VCaP (cell line): ENCODE results near the gene NEO1.

Experiments
- H3K27ac ChIP-seq: fragments of 450-650 bp; 2 replicates; pipeline ENCODE4 v1.5.1; 2017
- CTCF ChIP-seq: fragments of 450-650 bp; conservative IDR thresholded peaks from 2 replicates; pipeline ENCODE4 v1.5.1; 2017; ENCODE audit warnings: mild to moderate bottlenecking, moderate library complexity

Gene NEO1

GRCh38 chr15:73244333-73244732 lies 192.1 kb downstream of the NEO1 start:
- H3K27ac ChIP-seq: no peak overlapping the region
- TF ChIP-seq CTCF: peak; percentile 78

GRCh38 chr15:73246439-73246838 lies 194.2 kb downstream of the NEO1 start:
- no peak overlapping the region for H3K27ac ChIP-seq
- TF ChIP-seq CTCF: no peak

DNA sequence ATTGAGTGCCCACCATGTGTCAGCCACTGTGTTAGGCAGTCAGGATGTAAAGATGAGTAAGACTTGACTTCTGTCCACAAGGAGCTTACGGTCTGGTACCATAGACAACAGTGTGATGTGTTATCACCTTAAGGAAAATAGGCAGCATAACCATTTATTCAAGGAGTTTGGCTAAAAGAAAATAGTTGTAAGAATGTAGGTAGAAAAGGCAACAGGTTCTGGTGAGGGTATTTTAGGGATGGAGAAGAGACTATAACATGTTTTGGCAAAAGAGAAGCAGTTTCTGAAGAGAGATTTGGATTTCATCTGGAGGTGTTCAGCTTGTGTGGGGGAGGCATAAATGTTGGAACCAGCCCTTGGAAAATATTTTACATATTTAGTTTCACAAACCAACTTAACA lies 194.6 kb downstream of the NEO1 start:
- no peak overlapping the region for H3K27ac ChIP-seq
- no peak for TF ChIP-seq CTCF

DNA sequence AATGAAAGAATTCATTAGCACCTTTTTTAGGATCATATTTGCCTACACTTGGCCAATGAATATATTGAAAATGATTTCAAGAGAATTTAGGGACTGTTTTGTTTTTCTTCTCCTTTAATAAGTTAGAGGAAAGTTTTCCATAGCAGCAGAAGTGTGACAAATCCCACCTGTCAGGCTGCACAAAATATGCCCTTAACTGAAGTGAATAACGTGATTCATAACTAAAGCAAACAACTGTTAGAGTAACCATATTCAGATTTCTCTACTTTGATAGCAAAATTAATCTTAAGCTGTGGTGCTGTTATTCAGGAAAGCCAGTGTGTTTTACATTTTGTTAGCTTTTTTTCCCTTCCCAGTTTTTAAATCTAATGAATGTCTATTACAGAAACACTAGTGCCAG lies 195.1 kb downstream of the NEO1 start:
- no peak for TF ChIP-seq CTCF
- H3K27ac ChIP-seq: no peak overlapping the region

- no peak overlapping the region for H3K27ac ChIP-seq
- no peak for TF ChIP-seq CTCF
These were observed 197.2 kb downstream of the NEO1 start for GRCh38 chr15:73249499-73249898.

DNA sequence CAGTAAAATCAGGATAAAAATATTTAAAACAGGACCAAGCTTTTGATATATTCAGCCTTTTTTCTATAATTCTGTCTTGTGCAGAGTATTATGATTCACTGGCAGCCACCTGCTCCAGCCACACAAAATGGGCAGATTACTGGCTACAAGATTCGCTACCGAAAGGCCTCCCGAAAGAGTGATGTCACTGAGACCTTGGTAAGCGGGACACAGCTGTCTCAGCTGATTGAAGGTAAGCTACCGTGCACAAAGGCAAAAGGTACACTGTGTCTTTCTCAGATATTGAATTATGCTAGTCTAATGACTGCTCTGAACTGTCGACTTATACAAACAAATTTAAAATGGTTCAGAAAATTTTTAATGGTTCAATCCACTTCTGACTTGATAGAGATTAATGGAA lies 202.3 kb downstream of the NEO1 start:
- TF ChIP-seq CTCF: no peak

DNA sequence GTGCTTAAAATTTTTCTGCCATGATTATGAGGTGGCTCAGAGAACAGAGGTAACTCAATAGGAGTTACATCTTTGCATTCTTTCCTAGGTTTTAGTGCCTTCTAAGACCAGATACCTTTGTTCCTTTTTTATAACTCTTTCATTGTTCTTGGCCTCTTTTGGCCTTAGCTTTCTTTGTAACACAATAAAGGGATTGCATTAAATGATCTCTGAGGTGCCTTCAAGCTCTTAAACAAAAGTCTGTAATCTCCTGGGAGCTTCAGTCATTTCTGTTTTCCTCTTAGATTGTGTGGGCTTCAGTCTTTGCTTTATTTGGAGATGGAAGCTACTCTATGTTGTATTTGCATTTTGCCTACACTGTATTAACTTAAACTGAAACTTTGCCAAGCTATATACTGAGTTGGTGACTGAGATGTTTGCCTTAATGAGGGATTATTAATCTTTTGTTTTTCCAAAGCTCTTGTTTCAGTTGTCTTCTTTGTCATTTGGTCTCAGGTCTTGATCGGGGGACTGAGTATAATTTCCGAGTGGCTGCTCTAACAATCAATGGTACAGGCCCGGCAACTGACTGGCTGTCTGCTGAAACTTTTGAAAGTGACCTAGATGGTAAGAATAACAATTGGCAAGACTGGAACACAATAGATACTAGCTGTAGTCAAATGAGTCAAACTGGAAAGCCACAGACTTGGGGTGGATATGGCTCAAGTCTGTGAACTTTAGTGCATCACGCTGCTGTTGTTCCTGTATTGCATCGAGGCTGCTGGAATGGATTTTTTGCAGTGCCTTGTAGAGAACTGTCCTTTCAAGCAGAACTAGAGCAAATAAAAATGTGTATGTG lies 206.2 kb downstream of the NEO1 start:
- no peak for TF ChIP-seq CTCF

More for the DNA sequence above, 202.3 kb downstream of the NEO1 start:
- no peak overlapping the region for H3K27ac ChIP-seq

More for the DNA sequence above, 206.2 kb downstream of the NEO1 start:
- no peak overlapping the region for H3K27ac ChIP-seq
